ENCODE results near the gene GULP1. TPM values are rescaled to one million over a fixed set of nuclear protein-coding genes. Genes with fewer than 3 reads are reported as not detected.
"Not testable (repeated sequence)": the region's sequence is repeated elsewhere in the genome, so short reads cannot be mapped to it uniquely, and the experiment has no call there.

GULP1 gene
- total and polyA plus RNA-seq, 2 of the 4 experiments (the other 2 are of a cell fraction): 24.4 to 40.1 TPM

- BruUV-seq (replicated peaks); H3K9me1 ChIP-seq (ENCODE audit: insufficient read depth, low read length); in situ Hi-C loops (cut with MboI; ENCODE audit: low sequenced_read_pairs): not testable (repeated sequence)
Measured at GRCh38 chr2:188284251-188284650, 7.4 kb upstream of the GULP1 start.

More at GRCh38 chr2:188284251-188284650, 7.4 kb upstream of the GULP1 start:
- H3K27me3 ChIP-seq (ENCODE audit: control insufficient read depth, insufficient read depth, low read length); H2BK120ac ChIP-seq (ENCODE audit: low read depth, low read length); H4K8ac ChIP-seq (ENCODE audit: low read depth in 2 of 2, low read length in 2 of 2); CTCF ChIA-PET; POLR2A ChIA-PET (ENCODE audit: unreplicated experiment); dilution Hi-C loops (cut with HindIII; ENCODE audit: low sequenced_read_pairs, unreplicated experiment); H3K9me3 ChIP-seq (ENCODE audit: control insufficient read depth, insufficient read depth, low read length); ATAC-seq (ENCODE audit: low read depth); H2AFZ ChIP-seq (replicated peaks; ENCODE audit: low read length, poor library complexity); H3K79me1 ChIP-seq (ENCODE audit: low read depth in 1 of 2, low read length in 2 of 2); DNase-seq; H3K36me3 ChIP-seq (ENCODE audit: control insufficient read depth, insufficient read depth, low read length); H3K18ac ChIP-seq (ENCODE audit: low read depth, low read length); H3K4me2 ChIP-seq (ENCODE audit: low read depth, low read length); H3K27ac ChIP-seq (ENCODE audit: insufficient read depth, low read length); H2AK9ac ChIP-seq (replicated peaks; ENCODE audit: low read depth, low read length, poor library complexity); H2BK20ac ChIP-seq (ENCODE audit: low read depth, low read length); H2AK5ac ChIP-seq (ENCODE audit: low read depth, low read length); H4K91ac ChIP-seq (ENCODE audit: insufficient read depth, low read depth, low read length); H3K9ac ChIP-seq (ENCODE audit: low read depth, low read length); H3K4me3 ChIP-seq (ENCODE audit: insufficient read depth, low read depth, low read length); H3K4me1 ChIP-seq (ENCODE audit: control insufficient read depth, insufficient read depth, low read length); H4K20me1 ChIP-seq (ENCODE audit: insufficient read depth, low read length); H3K56ac ChIP-seq (ENCODE audit: extremely low read depth, insufficient read depth, low read length); H2BK5ac ChIP-seq (ENCODE audit: low read depth, low read length, poor library complexity, severe bottlenecking); H4K5ac ChIP-seq (ENCODE audit: low read depth, low read length); H3K14ac ChIP-seq (replicated peaks; ENCODE audit: low read depth, low read length); H2BK15ac ChIP-seq (ENCODE audit: low read depth, low read length); H3K4ac ChIP-seq (ENCODE audit: low read depth, low read length); intact Hi-C loops (cut with micrococcal nuclease); H3K23ac ChIP-seq (ENCODE audit: low read depth, low read length): not testable (repeated sequence)
- no CpG with 5 or more reads among the region's 3 CpGs for WGBS, 2 experiments (ENCODE audit: extremely low coverage in 2 of 2, insufficient read length in 1 of 2)
